NCI-H510A treated with DMSO at 0.1 percent for 48 hours (cell line): ENCODE measurements around the gene CBS.
"Not testable (repeated sequence)": the region's sequence is repeated elsewhere in the genome, so short reads cannot be mapped to it uniquely, and the experiment has no call there.

ENCODE experiments used
- DNase-seq: peaks from one replicate; lab custom pipeline; 2025; lab: John Stamatoyannopoulos, UW

CBS gene

GRCh38 chr21:43024439-43025136 lies 51.0 kb downstream of the CBS start:
- DNase-seq: no peak

- DNase-seq: no peak
Measured at GRCh38 chr21:43023175-43023574, 52.5 kb downstream of the CBS start.

GRCh38 chr21:43021756-43022600 lies 53.7 kb downstream of the CBS start:
- no peak for DNase-seq

- DNase-seq: no peak
Measured at GRCh38 chr21:43021191-43021590, 54.4 kb downstream of the CBS start.

GRCh38 chr21:43020771-43021170 lies 54.9 kb downstream of the CBS start:
- no peak for DNase-seq

- DNase-seq: no peak
Measured at GRCh38 chr21:43020177-43020576, 55.5 kb downstream of the CBS start.

- no peak for DNase-seq
Measured at GRCh38 chr21:43018519-43018918, 57.1 kb downstream of the CBS start.

- DNase-seq: no peak
Measured at GRCh38 chr21:43016728-43017127, 58.9 kb downstream of the CBS start.

- DNase-seq: no peak
Measured at GRCh38 chr21:43015906-43016540, 59.6 kb downstream of the CBS start.

- no peak for DNase-seq
Measured at GRCh38 chr21:43012596-43012995, 63.0 kb downstream of the CBS start.

- DNase-seq: peak; percentile 24
Measured at GRCh38 chr21:43006874-43007208, 68.8 kb downstream of the CBS start.

- DNase-seq: not testable (repeated sequence)
Measured at GRCh38 chr21:43006051-43006873, 69.4 kb downstream of the CBS start.

GRCh38 chr21:43005635-43006034 lies 70.0 kb downstream of the CBS start:
- peak; percentile 60 for DNase-seq

- DNase-seq: no peak
Measured at GRCh38 chr21:43004926-43005325, 70.7 kb downstream of the CBS start.
